Erythroblast (primary cell): Measurements from ENCODE around the gene TPP1.

Experiments used
- DNase-seq, 2 experiments: peaks; one replicate each; lab custom pipeline; 2025; lab: John Stamatoyannopoulos, UW
- GATA1 ChIP-seq: IDR thresholded peaks from 2 replicates; pipeline ENCODE4 v1.6.1; 2011; ENCODE audit warnings: low read depth, mild to moderate bottlenecking, control low read depth, low read length, moderate library complexity
- POLR2A ChIP-seq: IDR thresholded peaks from 2 replicates; pipeline ENCODE4 v1.6.1; 2011; ENCODE audit warnings: mild to moderate bottlenecking, low read length

Gene TPP1

DNA sequence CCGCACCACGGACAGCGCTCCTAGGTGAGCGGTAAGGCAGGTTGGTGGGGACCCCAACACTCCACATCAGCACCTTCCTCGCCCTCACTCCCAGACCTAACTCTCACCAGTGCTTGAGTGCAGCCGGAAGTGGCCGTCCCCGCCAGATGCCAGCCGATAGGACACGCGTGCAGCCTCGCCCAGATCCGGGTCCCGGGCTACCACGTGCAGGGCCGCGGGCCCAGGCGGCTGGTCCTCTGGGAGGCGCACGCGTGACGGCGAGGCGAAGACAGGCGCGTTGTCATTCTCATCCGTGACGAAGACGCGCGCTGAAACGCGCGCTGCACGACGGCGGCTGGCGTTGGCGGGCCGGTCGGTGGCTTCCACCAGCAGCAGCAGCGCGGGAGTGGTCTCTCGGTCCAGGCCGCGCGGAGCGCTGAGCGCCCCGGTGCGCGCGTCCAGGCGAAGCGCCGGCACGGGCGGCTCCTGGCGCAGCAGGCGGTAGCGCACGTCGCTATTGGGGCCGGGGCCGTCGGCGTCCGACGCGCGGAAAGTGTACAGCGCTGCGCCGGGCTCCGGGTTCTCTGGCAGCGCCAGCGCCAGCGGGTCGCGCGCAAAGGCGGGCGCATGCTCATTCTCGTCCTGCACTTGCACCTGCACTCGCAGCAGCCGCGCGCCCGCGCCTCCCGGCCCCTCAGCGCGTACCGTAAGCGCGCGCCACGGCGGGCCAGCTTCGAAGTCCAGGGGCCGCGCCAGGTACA, 10.8 kb upstream of the TPP1 start:
- TF ChIP-seq POLR2A (no peak), GATA1 (no peak)
- no peak for DNase-seq

DNA sequence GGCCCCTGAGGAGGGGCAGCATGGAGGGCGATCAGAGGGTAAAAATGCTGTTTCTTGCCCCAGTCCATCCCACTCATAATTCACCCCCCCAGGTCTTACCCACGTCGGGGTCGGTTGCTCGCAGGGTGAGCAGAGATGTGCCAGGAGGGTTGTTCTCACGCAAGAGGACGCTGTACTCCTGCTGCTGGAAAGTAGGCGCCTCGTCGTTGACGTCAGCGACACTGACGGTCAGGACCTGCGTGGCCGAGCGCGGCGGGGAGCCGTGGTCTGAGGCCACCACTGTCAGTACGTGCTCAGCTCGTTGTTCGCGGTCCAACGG, 10.3 kb upstream of the TPP1 start:
- DNase-seq = no peak
- TF ChIP-seq GATA1 (no peak), POLR2A (no peak)

DNA sequence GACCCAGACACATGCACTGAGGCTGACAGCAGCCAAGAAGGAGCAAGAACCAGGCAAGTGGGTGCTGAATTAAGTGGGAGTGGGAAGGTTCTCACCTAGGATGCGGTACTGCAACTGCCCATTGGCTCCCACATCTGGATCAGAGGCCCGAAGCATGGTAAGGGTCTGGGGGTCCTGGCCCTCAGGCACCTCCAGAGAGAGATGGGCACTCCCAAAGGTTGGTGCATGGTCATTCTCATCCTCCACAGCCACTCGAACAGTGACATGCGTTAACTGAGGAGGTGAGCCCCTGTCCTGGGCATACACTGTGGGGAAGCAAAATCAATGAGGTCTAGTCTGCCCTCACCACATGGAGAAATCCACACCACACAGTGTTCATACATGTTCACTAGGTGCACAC, 9.3 kb upstream of the TPP1 start:
- TF ChIP-seq GATA1 (no peak), POLR2A (no peak)
- DNase-seq = no peak

DNA sequence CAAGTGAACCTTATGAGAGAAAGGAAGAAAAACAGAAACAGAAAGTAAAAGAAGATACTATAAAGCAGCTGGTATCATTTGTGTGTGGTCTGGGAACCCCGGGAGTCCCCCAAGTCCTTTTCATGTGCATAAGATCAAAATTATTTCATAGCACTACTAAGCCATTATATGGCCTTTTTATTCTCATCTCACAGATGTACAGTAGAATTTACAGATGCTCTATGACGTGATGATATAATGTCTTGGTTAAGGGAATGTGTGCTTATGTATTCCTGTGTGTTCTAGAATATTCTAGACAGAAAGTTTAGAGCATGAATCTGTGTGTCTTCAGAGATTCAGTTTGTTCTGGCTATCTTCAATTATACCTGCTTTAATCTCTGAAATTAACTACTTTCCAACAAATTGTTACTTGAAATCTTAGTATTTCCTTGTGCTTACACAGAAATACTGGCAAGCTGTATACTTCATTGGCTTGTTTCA, 8.6 kb upstream of the TPP1 start:
- no peak for DNase-seq
- TF ChIP-seq GATA1 (no peak), POLR2A (no peak)

DNA sequence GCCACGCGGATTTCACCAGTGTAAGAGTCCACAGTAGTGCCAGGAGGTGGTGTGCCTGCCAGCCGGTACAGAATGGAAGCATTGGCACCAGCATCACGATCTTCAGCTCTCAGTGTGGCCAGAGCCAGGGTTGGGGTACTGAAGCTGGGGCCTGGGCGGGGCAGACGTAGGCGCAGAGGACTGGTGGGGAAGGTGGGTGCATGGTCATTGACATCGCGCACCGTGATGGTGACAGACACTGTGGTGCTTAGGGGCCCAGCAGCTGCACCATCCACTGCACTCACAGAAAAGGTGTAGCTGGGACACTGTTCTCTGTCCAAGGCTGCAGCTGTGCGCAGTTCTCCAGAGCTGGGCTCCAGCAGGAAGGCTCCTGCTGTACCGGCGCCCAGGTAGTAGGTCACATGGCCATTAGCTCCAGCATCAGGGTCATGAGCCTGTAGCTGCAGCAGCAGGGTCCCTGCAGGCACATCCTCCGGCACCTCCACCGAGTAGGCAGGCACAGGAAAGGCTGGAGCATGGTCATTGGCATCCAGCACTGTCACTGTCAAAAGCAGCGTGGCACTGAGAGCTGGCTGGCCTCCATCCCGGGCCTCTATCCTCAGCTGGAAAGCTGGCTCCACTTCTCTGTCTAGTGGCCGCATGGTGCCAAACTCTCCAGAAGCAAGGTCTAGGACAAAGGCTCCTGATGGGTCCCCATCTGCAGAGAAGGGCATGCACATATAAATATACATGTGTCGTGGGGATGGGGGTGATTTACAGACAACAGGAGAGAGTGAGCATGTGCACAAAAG, 7.9 kb upstream of the TPP1 start:
- TF ChIP-seq GATA1 = no peak
- TF ChIP-seq POLR2A = no peak
- DNase-seq = no peak

DNA sequence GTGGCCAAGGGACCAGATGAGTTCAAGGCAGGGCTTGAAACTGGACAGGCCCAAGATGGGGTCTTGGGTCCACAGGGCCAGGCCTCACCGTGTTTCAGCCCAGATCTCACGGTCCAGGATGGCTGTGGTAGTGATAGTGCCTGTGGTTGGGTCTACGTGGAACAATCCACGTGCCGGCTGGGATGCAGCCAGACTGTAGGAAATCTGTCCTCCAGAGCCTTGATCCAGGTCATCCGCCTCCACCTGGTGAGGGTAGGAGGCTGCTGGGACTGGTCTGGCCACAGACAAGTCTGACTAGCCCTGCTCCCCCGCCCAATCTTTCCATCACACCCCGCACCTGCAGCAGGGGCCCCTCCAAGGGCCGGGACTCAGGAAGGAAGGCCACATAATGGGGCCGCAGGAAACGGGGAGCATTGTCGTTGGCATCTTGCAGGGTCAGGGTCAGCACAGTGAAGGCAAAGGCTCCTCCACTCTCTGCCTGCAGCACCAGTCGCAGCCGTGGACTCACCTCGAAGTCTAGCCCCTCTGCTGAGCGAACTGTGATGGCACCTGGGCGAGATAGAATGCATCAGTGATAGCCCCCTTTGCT, 6.7 kb upstream of the TPP1 start:
- TF ChIP-seq POLR2A = no peak
- TF ChIP-seq GATA1 = no peak
- DNase-seq = no peak

DNA sequence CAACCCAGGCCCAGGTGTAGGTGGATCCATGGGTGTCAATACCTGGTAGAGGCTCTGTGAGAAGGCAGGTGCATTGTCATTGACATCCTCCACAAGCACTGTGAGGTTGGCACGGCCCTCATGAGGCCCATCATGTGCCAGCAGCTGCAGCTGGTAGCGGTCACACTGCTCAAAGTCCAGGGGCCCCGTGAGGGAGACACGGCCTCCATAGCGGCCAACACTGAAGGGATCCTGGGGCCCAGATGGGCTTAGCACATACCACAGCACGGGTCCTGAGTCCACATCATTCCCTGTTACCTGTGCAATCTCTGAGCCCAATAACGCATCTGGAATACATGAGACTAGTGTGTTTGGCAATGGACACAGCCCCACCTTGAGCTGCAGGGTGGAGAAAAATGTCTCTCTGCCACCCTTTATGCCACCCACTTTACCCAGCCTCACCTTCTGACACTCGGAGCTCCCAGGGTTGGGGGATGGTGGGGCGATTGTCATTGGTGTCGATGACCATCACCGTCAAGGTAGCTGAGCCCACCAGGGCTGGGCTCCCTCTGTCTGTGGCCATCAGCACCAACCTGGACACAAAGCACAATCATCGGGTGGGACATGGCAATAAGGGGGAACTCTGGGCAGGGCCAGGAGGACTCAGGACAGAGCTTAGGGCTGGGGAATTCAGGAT, 6.1 kb upstream of the TPP1 start:
- DNase-seq = no peak

DNA sequence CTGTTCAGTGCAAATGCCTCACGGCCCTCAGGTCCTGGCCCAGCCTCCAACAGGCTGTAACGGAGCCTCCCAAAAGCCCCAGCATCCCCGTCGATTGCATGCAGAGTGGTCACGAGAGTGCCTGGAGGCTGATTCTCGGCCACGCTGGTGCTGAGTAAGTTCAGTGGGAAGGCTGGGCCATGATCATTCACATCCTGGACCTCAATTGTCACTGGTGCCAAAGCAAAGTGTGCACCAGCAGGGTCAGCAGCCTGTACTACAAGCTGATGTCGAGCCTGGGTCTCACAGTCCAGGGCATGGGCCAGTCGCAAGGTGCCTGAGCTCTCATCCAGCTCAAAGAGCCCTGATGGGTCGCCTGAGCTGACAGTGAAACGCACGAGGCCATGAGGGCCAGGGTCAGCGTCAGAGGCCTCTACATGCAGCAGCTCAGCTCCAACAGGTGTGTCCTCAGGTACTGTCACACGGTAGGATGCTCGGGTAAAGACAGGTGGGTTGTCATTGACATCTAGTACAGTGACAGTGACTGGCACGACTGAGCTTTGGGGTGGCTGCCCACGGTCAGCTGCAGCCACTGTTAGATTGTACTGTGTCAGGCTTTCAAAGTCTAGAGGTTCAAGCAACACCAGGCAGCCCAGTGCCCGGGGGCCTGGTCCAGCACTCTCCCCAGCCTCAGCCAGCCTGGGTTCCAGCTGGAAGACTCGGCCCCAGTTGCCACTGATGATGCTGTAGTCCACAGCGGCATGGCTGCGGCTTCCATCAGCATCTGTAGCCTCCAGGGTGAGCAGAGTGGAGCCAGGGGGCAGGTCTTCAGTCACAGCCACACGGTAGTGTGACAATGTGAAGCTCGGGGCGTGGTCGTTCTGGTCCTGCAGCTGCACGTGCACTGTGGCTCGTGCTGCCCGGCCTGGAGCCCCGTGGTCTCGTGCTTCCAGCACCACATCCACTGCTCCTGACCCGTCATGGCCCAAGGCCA, 4.5 kb upstream of the TPP1 start:
- TF ChIP-seq GATA1 = no peak
- no peak for TF ChIP-seq POLR2A
- no peak for DNase-seq

More for the DNA sequence above, 6.1 kb upstream of the TPP1 start:
- TF ChIP-seq GATA1 (no peak), POLR2A (no peak)

DNA sequence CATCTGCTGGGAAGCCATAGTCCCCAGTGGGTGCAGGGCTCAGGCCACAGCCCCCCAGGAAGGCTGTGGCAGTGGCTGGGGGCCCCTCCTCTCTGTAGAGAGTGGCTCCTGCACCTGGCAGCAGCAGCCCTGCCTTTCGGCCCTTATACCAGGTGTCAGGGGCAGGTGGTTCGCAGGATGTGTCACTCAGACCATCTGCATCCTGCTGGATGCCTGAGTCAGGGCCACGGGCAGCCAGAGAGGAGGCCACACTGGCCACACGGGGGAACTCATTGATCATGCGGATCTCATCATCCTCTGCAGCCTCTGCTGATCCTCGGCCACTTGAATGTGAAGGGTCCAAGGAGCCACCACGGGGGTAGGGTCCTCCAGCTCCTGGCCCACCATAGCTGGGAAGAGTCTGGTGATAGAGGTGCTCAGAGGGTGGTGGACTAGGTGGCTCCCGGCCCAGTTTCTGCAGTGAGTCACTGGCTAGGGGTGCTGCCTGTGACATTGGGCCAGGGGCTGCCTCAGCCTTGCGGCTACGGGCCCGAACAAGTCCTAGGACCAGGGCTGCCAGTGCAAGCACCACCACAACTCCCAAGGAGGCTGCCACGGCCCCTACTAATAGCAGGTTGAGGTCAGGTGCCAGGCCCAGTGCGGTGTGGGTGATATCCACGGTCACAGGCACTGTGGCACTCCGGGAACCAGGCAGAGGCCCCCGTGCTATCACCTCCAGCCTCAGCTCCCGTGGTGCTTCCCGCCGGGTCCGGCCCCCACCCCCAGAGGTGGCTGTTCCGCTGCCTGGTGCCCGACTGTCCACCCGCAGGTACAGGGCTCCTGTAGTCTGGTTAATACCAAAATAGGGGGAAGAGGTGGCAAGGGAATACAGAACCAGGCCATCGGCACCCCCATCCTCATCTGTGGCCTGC, 3.3 kb upstream of the TPP1 start:
- TF ChIP-seq GATA1 (no peak), POLR2A (no peak)
- no peak for DNase-seq

DNA sequence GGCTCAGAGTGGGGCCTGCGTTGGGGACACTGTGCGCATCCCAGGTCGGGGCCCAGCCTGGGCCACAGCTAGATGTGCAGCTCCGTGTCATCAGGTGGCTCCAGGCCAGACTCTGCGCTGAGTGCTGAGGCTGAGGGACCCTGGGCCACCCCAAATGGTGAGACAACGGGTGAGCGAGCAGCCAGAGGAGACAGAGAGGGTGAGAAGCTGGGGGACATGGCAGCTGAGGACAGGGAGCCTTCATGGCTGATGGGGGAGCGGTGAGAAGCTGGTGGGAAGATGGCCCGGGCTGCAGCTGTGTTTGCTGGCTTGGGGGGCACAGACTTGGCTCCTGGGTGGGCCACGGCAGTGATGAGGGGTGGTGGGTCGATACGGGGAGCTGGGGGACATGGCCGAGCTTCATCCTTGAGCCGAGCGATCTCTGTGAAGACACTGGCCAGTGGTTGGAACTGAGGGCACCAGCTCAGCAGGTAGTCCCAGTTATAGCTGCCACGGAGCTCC, 2.5 kb upstream of the TPP1 start:
- DNase-seq = no peak
- TF ChIP-seq GATA1 (no peak), POLR2A (no peak)

DNA sequence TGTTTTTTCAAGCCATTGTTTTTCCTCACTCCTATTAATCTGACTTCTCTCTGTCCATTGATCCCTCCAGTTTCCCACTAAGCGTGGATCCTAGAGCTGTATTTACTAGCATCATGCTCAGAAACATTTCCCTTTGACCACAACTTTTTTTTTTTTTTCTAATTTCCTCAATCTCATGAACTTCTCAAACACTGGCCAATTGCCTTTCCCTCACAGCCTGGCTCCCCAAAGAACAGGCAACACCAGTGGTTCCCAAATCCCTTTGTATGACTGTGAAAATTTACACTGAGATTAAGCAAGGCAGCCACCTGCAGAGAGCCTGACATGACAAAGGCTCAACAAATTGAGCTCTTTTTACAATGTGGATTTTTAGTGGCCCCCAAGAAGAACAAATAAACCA, 1.4 kb upstream of the TPP1 start:
- no peak for TF ChIP-seq GATA1
- TF ChIP-seq POLR2A = no peak
- DNase-seq = no peak
